ENCODE data around the gene LSM2.

DNA sequence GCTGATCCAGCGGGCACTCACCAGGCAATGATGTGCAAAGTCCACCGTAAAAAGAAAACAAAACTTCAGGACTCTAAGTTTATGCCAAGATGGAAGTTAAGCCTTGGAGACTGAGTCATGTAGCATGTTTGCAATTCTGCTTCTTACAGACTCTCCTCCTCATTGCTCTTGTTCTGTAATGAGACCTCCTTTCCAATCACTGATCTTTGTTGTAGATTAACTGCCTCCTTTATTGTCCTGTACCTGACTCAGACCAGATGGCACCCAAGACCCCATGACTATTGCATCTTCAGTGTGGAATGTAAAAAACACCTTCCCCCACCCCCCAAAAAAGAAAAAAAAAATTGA, 44.7 kb upstream of the LSM2 start:
- no peak for TF ChIP-seq POLR2A (IDR thresholded peaks at IDR 0.05)
- TF ChIP-seq, protein P1, sequence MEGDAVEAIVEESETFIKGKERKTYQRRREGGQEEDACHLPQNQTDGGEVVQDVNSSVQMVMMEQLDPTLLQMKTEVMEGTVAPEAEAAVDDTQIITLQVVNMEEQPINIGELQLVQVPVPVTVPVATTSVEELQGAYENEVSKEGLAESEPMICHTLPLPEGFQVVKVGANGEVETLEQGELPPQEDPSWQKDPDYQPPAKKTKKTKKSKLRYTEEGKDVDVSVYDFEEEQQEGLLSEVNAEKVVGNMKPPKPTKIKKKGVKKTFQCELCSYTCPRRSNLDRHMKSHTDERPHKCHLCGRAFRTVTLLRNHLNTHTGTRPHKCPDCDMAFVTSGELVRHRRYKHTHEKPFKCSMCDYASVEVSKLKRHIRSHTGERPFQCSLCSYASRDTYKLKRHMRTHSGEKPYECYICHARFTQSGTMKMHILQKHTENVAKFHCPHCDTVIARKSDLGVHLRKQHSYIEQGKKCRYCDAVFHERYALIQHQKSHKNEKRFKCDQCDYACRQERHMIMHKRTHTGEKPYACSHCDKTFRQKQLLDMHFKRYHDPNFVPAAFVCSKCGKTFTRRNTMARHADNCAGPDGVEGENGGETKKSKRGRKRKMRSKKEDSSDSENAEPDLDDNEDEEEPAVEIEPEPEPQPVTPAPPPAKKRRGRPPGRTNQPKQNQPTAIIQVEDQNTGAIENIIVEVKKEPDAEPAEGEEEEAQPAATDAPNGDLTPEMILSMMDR (IDR thresholded peaks at IDR 0.05) = no peak
